CD1c-positive myeloid dendritic cell (primary cell): Measurements from ENCODE around the gene PPFIA1.
"Not testable (repeated sequence)": the region's sequence is repeated elsewhere in the genome, so short reads cannot be mapped to it uniquely, and the experiment has no call there.

Experiments
- DNase-seq: peaks from one replicate; pipeline ENCODE4 v3.0.0-alpha.2; 2016; ENCODE audit errors: extremely low spot score

The PPFIA1 gene

GRCh38 chr11:70394211-70394950 is 123.9 kb downstream of the PPFIA1 start:
- DNase-seq, result no peak

- peak; percentile 25 for DNase-seq
Observed at GRCh38 chr11:70397336-70397982, 127.0 kb downstream of the PPFIA1 start.

- peak; percentile 79 for DNase-seq
Observed at GRCh38 chr11:70397983-70398833, 127.7 kb downstream of the PPFIA1 start, which contains the start of gene CTTN. CTTN (plus strand) TSS chr11:70398529; CDS start chr11:70407298, 8,769 bp downstream.

- DNase-seq, result peak; percentile 7
Observed at GRCh38 chr11:70398834-70399680, 128.6 kb downstream of the PPFIA1 start.

GRCh38 chr11:70399681-70400112 is 129.2 kb downstream of the PPFIA1 start:
- peak; percentile 86 for DNase-seq

GRCh38 chr11:70400643-70401042 is 130.2 kb downstream of the PPFIA1 start:
- no peak for DNase-seq

- no peak for DNase-seq
Observed at GRCh38 chr11:70402016-70402415, 131.5 kb downstream of the PPFIA1 start.

- DNase-seq, result peak; percentile 9
Observed at GRCh38 chr11:70402685-70403084, 132.2 kb downstream of the PPFIA1 start.

GRCh38 chr11:70404244-70404643 is 133.8 kb downstream of the PPFIA1 start:
- no peak for DNase-seq

GRCh38 chr11:70405679-70406395 is 135.3 kb downstream of the PPFIA1 start:
- DNase-seq, result no peak

- no peak for DNase-seq
Observed at GRCh38 chr11:70407121-70407520, 136.6 kb downstream of the PPFIA1 start.

GRCh38 chr11:70407814-70408213 is 137.3 kb downstream of the PPFIA1 start:
- no peak for DNase-seq

GRCh38 chr11:70408326-70408725 is 137.8 kb downstream of the PPFIA1 start:
- DNase-seq, result not testable (repeated sequence)

GRCh38 chr11:70409437-70409836 is 138.9 kb downstream of the PPFIA1 start:
- no peak for DNase-seq

GRCh38 chr11:70409871-70410270 is 139.4 kb downstream of the PPFIA1 start:
- no peak for DNase-seq

- no peak for DNase-seq
Observed at GRCh38 chr11:70410276-70411205, 140.1 kb downstream of the PPFIA1 start.

- DNase-seq, result no peak
Observed at GRCh38 chr11:70411713-70412452, 141.4 kb downstream of the PPFIA1 start.

GRCh38 chr11:70413151-70413550 is 142.7 kb downstream of the PPFIA1 start:
- no peak for DNase-seq
